GM23338 (cell line): ENCODE results near the gene NLRP1. TPM values are rescaled to one million over a fixed set of nuclear protein-coding genes. Genes with fewer than 3 reads are reported as not detected.

ENCODE experiments used
- ATAC-seq: fragments of 200-7000 bp; cut with Tn5 transposase; 3 replicates; pipeline ENCODE4 v1.9.1; 2020
- DNase-seq: peaks from one replicate; pipeline ENCODE4 v3.0.0-alpha.2; 2015; ENCODE audit warnings: low spot score
- H2AFZ ChIP-seq: fragments of 200-600 bp; sonication (generic); 2 replicates; pipeline ENCODE4 v1.8.0; 2016; ENCODE audit warnings: antibody characterized with exemption, mild to moderate bottlenecking, moderate library complexity
- H3F3A ChIP-seq: fragments of 200-600 bp; sonication (generic); replicated peaks from 2 replicates; pipeline ENCODE4 v1.8.0; 2017; ENCODE audit warnings: antibody characterized with exemption, mixed run types, low read depth
- H3K27ac ChIP-seq: fragments of 200-600 bp; sonication (generic); 2 replicates; pipeline ENCODE4 v1.6.1; 2016; ENCODE audit warnings: low read depth
- H3K27me3 ChIP-seq: fragments of 200-600 bp; sonication (generic); 2 replicates; pipeline ENCODE4 v1.8.0; 2016; ENCODE audit warnings: mild to moderate bottlenecking, mixed run types, moderate library complexity; ENCODE audit not compliant: insufficient read depth
- H3K36me3 ChIP-seq: fragments of 200-600 bp; sonication (generic); 2 replicates; pipeline ENCODE4 v1.8.0; 2016; ENCODE audit warnings: mild to moderate bottlenecking; ENCODE audit not compliant: insufficient read depth
- H3K4me1 ChIP-seq: fragments of 200-600 bp; sonication (generic); 2 replicates; pipeline ENCODE4 v1.8.0; 2016; ENCODE audit warnings: mild to moderate bottlenecking, moderate library complexity; ENCODE audit not compliant: insufficient read depth
- H3K4me2 ChIP-seq: fragments of 200-600 bp; sonication (generic); 2 replicates; pipeline ENCODE4 v1.7.1; 2017; ENCODE audit warnings: mixed run types
- H3K4me3 ChIP-seq: fragments of 200-600 bp; sonication (generic); 2 replicates; pipeline ENCODE4 v1.6.1; 2016; ENCODE audit warnings: mixed run types
- H3K79me2 ChIP-seq: fragments of 200-600 bp; sonication (generic); replicated peaks from 2 replicates; pipeline ENCODE4 v1.8.0; 2017; ENCODE audit warnings: mild to moderate bottlenecking; ENCODE audit not compliant: insufficient read depth
- H3K9me2 ChIP-seq: fragments of 200-600 bp; sonication (generic); 2 replicates; pipeline ENCODE4 v1.8.0; 2017; ENCODE audit not compliant: insufficient read depth
- H4K20me1 ChIP-seq: fragments of 200-600 bp; sonication (generic); replicated peaks from 2 replicates; pipeline ENCODE4 v1.8.0; 2017; ENCODE audit warnings: mild to moderate bottlenecking; ENCODE audit not compliant: insufficient read depth
- H3K27ac Mint-ChIP-seq: 2 replicates; pipeline ENCODE4 v1.8.0; 2020; ENCODE audit warnings: inconsistent platforms, mild to moderate bottlenecking, moderate library complexity, mixed read lengths
- H3K27me3 Mint-ChIP-seq: 3 replicates; pipeline ENCODE4 v1.8.0; 2022; ENCODE audit warnings: low read depth, mild to moderate bottlenecking, moderate library complexity, mixed read lengths, inconsistent platforms; ENCODE audit not compliant: insufficient read depth, poor library complexity
- H3K36me3 Mint-ChIP-seq: 3 replicates; pipeline ENCODE4 v1.8.0; 2021; ENCODE audit warnings: low read depth, mild to moderate bottlenecking, inconsistent platforms, moderate library complexity, mixed read lengths
- H3K4me1 Mint-ChIP-seq: 3 replicates; pipeline ENCODE4 v1.8.0; 2020; ENCODE audit warnings: mild to moderate bottlenecking, inconsistent platforms, mixed read lengths
- H3K4me3 Mint-ChIP-seq: 3 replicates; pipeline ENCODE4 v1.8.0; 2021; ENCODE audit warnings: moderate library complexity, mild to moderate bottlenecking, inconsistent platforms, mixed read lengths
- H3K9me3 Mint-ChIP-seq: 3 replicates; pipeline ENCODE4 v1.8.0; 2020; ENCODE audit warnings: moderate library complexity, mild to moderate bottlenecking, inconsistent platforms, mixed read lengths
- CREB1 ChIP-seq: fragments of 250-450 bp; sonication (Bioruptor Pico); IDR thresholded peaks from 2 replicates; pipeline ENCODE4 v1.5.0; 2020; ENCODE audit warnings: low read depth, mild to moderate bottlenecking, moderate library complexity
- CTCF ChIP-seq, 2 experiments: fragments of 200-600 bp in 1 of 2; sonication (generic) in 1 of 2; conservative IDR thresholded peaks; 2 replicates each; pipeline versions ENCODE4 v1.5.1 to v1.6.1; 2016 to 2017; ENCODE audit warnings: antibody characterized with exemption in 2 of 2, low read depth in 2 of 2, mild to moderate bottlenecking in 2 of 2, moderate library complexity in 1 of 2
- ETS1 ChIP-seq: IDR thresholded peaks from 2 replicates; pipeline ENCODE4 v1.6.1; 2016; ENCODE audit warnings: antibody characterized with exemption
- EZH2 ChIP-seq: fragments of 200-600 bp; sonication (generic); IDR thresholded peaks from one replicate; pipeline ENCODE4 v1.8.0; 2017; ENCODE audit warnings: antibody characterized with exemption, mild to moderate bottlenecking, low read depth; ENCODE audit not compliant: unreplicated experiment
- EZH2phosphoT487 ChIP-seq: fragments of 200-600 bp; sonication (generic); IDR thresholded peaks from one replicate; pipeline ENCODE4 v1.8.1; 2018; ENCODE audit warnings: antibody characterized with exemption; ENCODE audit not compliant: unreplicated experiment
- JUNB ChIP-seq: IDR thresholded peaks from one replicate; pipeline ENCODE4 v1.6.1; 2016; ENCODE audit warnings: antibody characterized with exemption; ENCODE audit not compliant: unreplicated experiment
- NANOG ChIP-seq: IDR thresholded peaks from 2 replicates; pipeline ENCODE4 v1.6.1; 2016; ENCODE audit warnings: antibody characterized with exemption, borderline replicate concordance
- POLR2AphosphoS5 ChIP-seq: IDR thresholded peaks from 2 replicates; pipeline ENCODE4 v1.6.1; 2016; ENCODE audit warnings: antibody characterized with exemption, low read depth
- REST ChIP-seq: IDR thresholded peaks from one replicate; pipeline ENCODE4 v1.6.1; 2018; ENCODE audit warnings: antibody characterized with exemption; ENCODE audit not compliant: unreplicated experiment
- STAT1 ChIP-seq: IDR thresholded peaks from one replicate; pipeline ENCODE4 v1.6.1; 2016; ENCODE audit warnings: antibody characterized with exemption; ENCODE audit not compliant: unreplicated experiment
- ZNF114 ChIP-seq: fragments of 250-450 bp; sonication (Bioruptor Pico); IDR thresholded peaks from 2 replicates; pipeline ENCODE4 v1.5.0; 2020; ENCODE audit warnings: mild to moderate bottlenecking, moderate library complexity
- ZNF331 ChIP-seq: fragments of 250-450 bp; sonication (Bioruptor Pico); IDR thresholded peaks from 2 replicates; pipeline ENCODE4 v1.5.0; 2020; ENCODE audit warnings: low read depth, mild to moderate bottlenecking, moderate library complexity
- ZNF462 ChIP-seq: fragments of 250-450 bp; sonication (Bioruptor Pico); IDR thresholded peaks from 2 replicates; pipeline ENCODE4 v1.5.0; 2020; ENCODE audit warnings: mild to moderate bottlenecking, moderate library complexity
- polyA plus RNA-seq: library from polyadenylated mRNA; unstranded; fragments of >200 nt; fragmentation: Nextera tagmentation; extraction: Ambion mirVana; gene quantifications from 2 replicates; pipeline ENCODE4 v1.2.1, GENCODE V29; 2016
- total RNA-seq: library from RNA; depleted of rRNA; stranded (reverse); fragments of >200 nt; shearing (Covaris generic); gene quantifications from 2 replicates; pipeline ENCODE4 v1.2.3, GENCODE V29; 2014

The NLRP1 gene
- total and polyA plus RNA-seq, 2 experiments from 2014 or later: 7.6 to 16.2 TPM

- H4K20me1 ChIP-seq: no peaks in the 10 kb centered on the region
- no peak overlapping the region for H3K27ac Mint-ChIP-seq
- no peaks in the 10 kb centered on the region for H3K4me1 Mint-ChIP-seq
- no peaks in the 10 kb centered on the region for H3K36me3 ChIP-seq
- DNase-seq (no peak), ATAC-seq (no peak)
- no peaks in the 10 kb centered on the region for H3K36me3 Mint-ChIP-seq
- no peaks in the 10 kb centered on the region for H3K9me2 ChIP-seq
- no peaks in the 10 kb centered on the region for H3K79me2 ChIP-seq
- no peak overlapping the region for H3K4me3 Mint-ChIP-seq
- H3K27me3 Mint-ChIP-seq: no peaks in the 10 kb centered on the region
- H3K4me1 ChIP-seq: no peaks in the 10 kb centered on the region
- TF ChIP-seq ETS1 (no peak), JUNB (no peak), CREB1 (CRISPR knock-in tag) (no peak), EZH2phosphoT487 (no peak), CTCF (conservative IDR thresholded peaks at IDR 0.05; ENCODE audit: low read depth in 2 of 2) (no peak), POLR2AphosphoS5 (no peak), ZNF462 (no peak), NANOG (no peak), ZNF114 (CRISPR knock-in tag) (no peak), ZNF331 (CRISPR knock-in tag) (no peak), REST (no peak), EZH2 (no peak), STAT1 (no peak)
- no peaks in the 10 kb centered on the region for H3F3A ChIP-seq
- no peak overlapping the region for H3K27ac ChIP-seq
- H2AFZ ChIP-seq: no peak overlapping the region
- no peaks in the 10 kb centered on the region for H3K27me3 ChIP-seq
- no peaks in the 10 kb centered on the region; the same call in 2 of the 3 replicates for H3K9me3 Mint-ChIP-seq
- no peak overlapping the region for H3K4me3 ChIP-seq
- no peak overlapping the region for H3K4me2 ChIP-seq
Observed at GRCh38 chr17:5630434-5630833, 46.1 kb upstream of the NLRP1 start.
